Measurements from ENCODE around the gene SUPT3H. TPM values are rescaled to one million over a fixed set of nuclear protein-coding genes. Genes with fewer than 3 reads are reported as not detected.

SUPT3H gene
- total RNA-seq, 1 donor from 2014 or later, result 4.9 TPM

DNA sequence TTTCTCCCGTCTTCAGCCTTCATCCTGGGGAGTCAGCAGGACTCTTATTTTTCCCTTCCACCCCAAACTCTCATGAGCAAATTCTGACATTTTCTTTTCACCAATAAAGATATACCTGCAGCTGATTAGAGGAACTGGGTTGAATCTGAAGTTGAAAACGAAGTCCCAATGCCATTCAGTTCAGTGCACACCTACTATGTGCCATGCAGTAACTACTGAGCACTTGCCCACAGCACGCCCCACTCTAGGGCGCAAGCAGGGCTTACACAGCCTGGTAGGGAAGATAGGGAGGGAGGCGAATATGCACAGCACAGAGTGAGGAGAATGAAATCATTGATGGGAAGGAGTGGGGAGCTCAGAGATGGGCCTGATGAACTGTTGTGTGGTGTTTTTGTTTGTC, 588.7 kb downstream of the SUPT3H start:
- TF ChIP-seq, protein P1, sequence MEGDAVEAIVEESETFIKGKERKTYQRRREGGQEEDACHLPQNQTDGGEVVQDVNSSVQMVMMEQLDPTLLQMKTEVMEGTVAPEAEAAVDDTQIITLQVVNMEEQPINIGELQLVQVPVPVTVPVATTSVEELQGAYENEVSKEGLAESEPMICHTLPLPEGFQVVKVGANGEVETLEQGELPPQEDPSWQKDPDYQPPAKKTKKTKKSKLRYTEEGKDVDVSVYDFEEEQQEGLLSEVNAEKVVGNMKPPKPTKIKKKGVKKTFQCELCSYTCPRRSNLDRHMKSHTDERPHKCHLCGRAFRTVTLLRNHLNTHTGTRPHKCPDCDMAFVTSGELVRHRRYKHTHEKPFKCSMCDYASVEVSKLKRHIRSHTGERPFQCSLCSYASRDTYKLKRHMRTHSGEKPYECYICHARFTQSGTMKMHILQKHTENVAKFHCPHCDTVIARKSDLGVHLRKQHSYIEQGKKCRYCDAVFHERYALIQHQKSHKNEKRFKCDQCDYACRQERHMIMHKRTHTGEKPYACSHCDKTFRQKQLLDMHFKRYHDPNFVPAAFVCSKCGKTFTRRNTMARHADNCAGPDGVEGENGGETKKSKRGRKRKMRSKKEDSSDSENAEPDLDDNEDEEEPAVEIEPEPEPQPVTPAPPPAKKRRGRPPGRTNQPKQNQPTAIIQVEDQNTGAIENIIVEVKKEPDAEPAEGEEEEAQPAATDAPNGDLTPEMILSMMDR (IDR thresholded peaks at IDR 0.05), result no peak
- H3K36me3 ChIP-seq, result no peaks in the 10 kb centered on the region
- H3K4me3 ChIP-seq, result no peak overlapping the region
- DNase-seq, result no peak
- no peaks in the 10 kb centered on the region for H3K27me3 ChIP-seq
- intact Hi-C loops (cut with DNase I), result no loop called here
- no peaks in the 10 kb centered on the region for H3K4me1 ChIP-seq
- no peaks in the 10 kb centered on the region for H3K9me3 ChIP-seq
- H3K27ac ChIP-seq, result no peak overlapping the region
- ATAC-seq, result no peak

DNA sequence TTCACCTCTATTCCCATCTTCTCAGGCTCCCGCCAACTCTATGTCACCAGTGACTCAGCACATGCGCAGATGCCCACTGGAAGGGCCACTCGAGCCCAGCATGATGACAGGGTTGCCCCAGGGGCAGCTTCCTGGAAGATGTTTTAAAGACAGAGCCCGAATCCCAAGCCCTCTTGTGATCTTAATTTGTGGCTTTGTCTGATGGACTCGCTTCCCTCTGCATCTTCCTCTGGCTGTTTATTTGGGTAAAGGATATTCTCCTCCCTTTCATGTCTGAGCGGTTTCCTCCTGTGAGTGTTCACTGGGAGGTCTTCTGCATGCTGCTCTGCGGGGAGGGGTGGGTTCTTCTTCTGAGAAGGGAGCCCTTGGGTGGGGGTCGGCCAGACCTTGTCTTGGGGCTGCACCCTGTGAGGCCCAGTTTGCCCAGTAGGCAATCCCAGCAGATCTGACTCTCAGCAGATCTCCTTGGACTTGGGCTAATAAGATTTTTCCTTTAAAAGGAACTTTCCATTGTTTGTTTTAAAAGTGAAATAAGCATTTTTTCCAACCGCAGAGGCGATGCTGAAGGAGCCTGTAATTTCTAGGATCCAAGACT, 589.2 kb downstream of the SUPT3H start:
- DNase-seq, result no peak
- Histone ChIP-seq H3K36me3 (no peaks in the 10 kb centered on the region), H3K4me1 (no peaks in the 10 kb centered on the region), H3K27ac (no peak overlapping the region), H3K27me3 (no peaks in the 10 kb centered on the region), H3K4me3 (no peak overlapping the region), H3K9me3 (no peaks in the 10 kb centered on the region)
- intact Hi-C loops (cut with DNase I), result no loop called here
- no peak for ATAC-seq
- TF ChIP-seq, protein P1 (IDR thresholded peaks at IDR 0.05), result no peak

DNA sequence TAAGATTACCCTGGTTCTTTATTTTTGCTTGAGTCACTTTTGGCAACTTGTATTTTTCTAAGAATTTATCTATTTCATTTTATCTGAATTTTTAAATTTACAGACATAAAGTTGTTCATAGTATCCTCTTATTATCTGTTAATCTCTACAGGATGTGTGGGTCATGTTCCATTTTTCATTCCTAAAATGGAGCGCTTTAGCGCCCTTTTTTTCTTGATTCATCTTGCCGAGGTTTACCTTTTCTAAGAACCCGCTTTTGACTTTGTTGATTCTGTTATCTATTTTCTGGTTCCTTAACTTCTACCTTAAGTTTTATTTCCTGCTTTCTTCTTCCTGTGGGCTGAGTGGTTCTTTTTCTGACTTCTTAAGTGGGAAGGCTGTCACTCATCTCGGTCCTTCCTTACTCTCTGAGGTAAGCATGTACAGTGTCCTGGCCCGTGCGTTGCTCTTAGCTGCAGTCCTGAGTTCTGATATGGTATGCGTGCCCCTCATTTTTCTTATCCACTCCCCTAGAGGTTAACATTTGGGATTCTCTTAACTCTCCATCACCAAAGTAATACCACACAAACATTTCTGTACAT, 590.4 kb downstream of the SUPT3H start:
- no peaks in the 10 kb centered on the region for H3K36me3 ChIP-seq
- TF ChIP-seq, protein P1 (IDR thresholded peaks at IDR 0.05), result no peak
- H3K27me3 ChIP-seq, result no peaks in the 10 kb centered on the region
- no peak for ATAC-seq
- DNase-seq, result no peak
- no peak overlapping the region for H3K4me3 ChIP-seq
- no peaks in the 10 kb centered on the region for H3K9me3 ChIP-seq
- H3K4me1 ChIP-seq, result no peaks in the 10 kb centered on the region
- H3K27ac ChIP-seq, result no peak overlapping the region
- intact Hi-C loops (cut with DNase I), result no loop called here

DNA sequence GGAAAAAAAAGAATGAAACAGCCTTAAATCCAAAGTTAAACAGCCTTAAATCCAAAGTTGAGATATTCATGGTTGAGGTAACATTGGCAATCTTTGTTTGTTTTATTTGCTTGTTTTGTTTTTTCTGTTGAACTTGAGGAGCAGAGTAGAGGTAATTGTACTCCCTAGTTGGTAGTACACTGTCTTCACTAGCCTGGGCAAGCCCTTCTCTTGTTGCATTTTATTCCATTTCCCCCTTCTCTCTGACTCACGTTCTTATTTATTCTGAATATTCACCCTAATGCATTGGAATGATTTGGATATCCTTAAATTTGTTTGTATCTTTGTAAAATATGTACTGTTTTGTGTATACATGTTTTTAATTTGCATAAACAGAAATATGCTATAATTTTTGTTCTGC, 592.6 kb downstream of the SUPT3H start:
- Histone ChIP-seq H3K27ac (no peak overlapping the region), H3K36me3 (no peaks in the 10 kb centered on the region), H3K4me3 (no peak overlapping the region), H3K27me3 (no peaks in the 10 kb centered on the region), H3K9me3 (no peaks in the 10 kb centered on the region), H3K4me1 (no peaks in the 10 kb centered on the region)
- TF ChIP-seq, protein P1 (IDR thresholded peaks at IDR 0.05), result no peak
- ATAC-seq (no peak), DNase-seq (no peak)
- intact Hi-C loops (cut with DNase I), result no loop called here

DNA sequence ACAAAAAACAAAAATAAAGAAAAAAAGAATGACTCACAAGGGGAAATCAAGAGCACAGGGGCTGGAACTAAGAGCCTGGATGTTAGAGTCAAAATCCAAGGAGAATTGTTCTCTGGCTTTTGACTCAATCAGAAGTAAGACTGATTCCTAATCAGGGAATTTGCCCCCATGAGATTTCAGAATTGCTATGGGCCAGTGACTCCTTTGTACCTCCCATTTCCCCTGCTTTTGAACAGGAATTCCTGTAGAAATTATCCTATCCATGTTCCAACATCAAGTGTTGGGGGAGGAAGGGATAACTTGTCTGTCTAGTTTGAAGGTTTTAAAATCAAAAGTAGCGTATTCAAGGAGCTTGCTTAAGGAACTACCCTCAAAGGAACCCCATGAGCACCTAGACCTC, 593.5 kb downstream of the SUPT3H start:
- intact Hi-C loops (cut with DNase I), result no loop called here
- ATAC-seq, result no peak
- Histone ChIP-seq H3K9me3 (no peaks in the 10 kb centered on the region), H3K4me3 (no peak overlapping the region), H3K27me3 (no peaks in the 10 kb centered on the region), H3K36me3 (no peaks in the 10 kb centered on the region), H3K27ac (no peak overlapping the region), H3K4me1 (no peaks in the 10 kb centered on the region)
- TF ChIP-seq, protein P1 (IDR thresholded peaks at IDR 0.05), result no peak
- no peak for DNase-seq
